NOMO-1 treated with dmso at 0.1 percent for 144 hours (cell line): ENCODE results near the gene NPFFR2.
"Not testable (repeated sequence)": the region's sequence is repeated elsewhere in the genome, so short reads cannot be mapped to it uniquely, and the experiment has no call there.

Source experiments
- DNase-seq: peaks from one replicate; lab custom pipeline; 2025; ENCODE audit not compliant: unreplicated experiment; lab: John Stamatoyannopoulos, UW

NPFFR2 gene

GRCh38 chr4:72031868-72032608, at the start of gene NPFFR2:
TSS of gene NPFFR2 (plus strand) at chr4:72032000. CDS start at chr4:72128592, 96,592 bp downstream.
- no peak for DNase-seq

- no peak for DNase-seq
These were observed 39.1 kb upstream of the NPFFR2 start for GRCh38 chr4:71992571-71993312.

GRCh38 chr4:71994559-71994958, 37.2 kb upstream of the NPFFR2 start:
- DNase-seq: no peak

GRCh38 chr4:71995297-71995696, 36.5 kb upstream of the NPFFR2 start:
- DNase-seq: no peak

- no peak for DNase-seq
These were observed 25.2 kb upstream of the NPFFR2 start for GRCh38 chr4:72006586-72006985.

GRCh38 chr4:72011906-72012305, 19.9 kb upstream of the NPFFR2 start:
- DNase-seq: no peak

- DNase-seq: no peak
These were observed 15.8 kb upstream of the NPFFR2 start for GRCh38 chr4:72016011-72016410.

- DNase-seq: no peak
These were observed 12.1 kb upstream of the NPFFR2 start for GRCh38 chr4:72019688-72020087.

GRCh38 chr4:72022553-72022952, 9.2 kb upstream of the NPFFR2 start:
- DNase-seq: no peak

- no peak for DNase-seq
These were observed 23.8 kb downstream of the NPFFR2 start for GRCh38 chr4:72055566-72055965.

- no peak for DNase-seq
These were observed 31.9 kb downstream of the NPFFR2 start for GRCh38 chr4:72063726-72064125.

GRCh38 chr4:72067051-72067450, 35.3 kb downstream of the NPFFR2 start:
- DNase-seq: no peak

- DNase-seq: no peak
These were observed 42.0 kb downstream of the NPFFR2 start for GRCh38 chr4:72073816-72074215.

- DNase-seq: no peak
These were observed 44.8 kb downstream of the NPFFR2 start for GRCh38 chr4:72076562-72076961.

- DNase-seq: no peak
These were observed 45.5 kb downstream of the NPFFR2 start for GRCh38 chr4:72077346-72077745.

GRCh38 chr4:72084587-72085011, 52.8 kb downstream of the NPFFR2 start:
- no peak for DNase-seq

- DNase-seq: not testable (repeated sequence)
These were observed 58.8 kb downstream of the NPFFR2 start for GRCh38 chr4:72090606-72091005.

GRCh38 chr4:72094059-72094797, 62.4 kb downstream of the NPFFR2 start:
- no peak for DNase-seq

GRCh38 chr4:72107456-72107855, 75.7 kb downstream of the NPFFR2 start:
- no peak for DNase-seq

GRCh38 chr4:72109364-72109763, 77.6 kb downstream of the NPFFR2 start:
- no peak for DNase-seq

GRCh38 chr4:72109959-72110497, 78.2 kb downstream of the NPFFR2 start:
- no peak for DNase-seq
